HG03103 (cell line): ENCODE data around the gene SSR1.

Experiments
- ATAC-seq: cut with Tn5 transposase; IDR thresholded peaks from one replicate; pipeline ENCODE4 v1.9.1; 2021; ENCODE audit warnings: low read depth; ENCODE audit not compliant: unreplicated experiment

The SSR1 gene

GRCh38 chr6:7241709-7242645, 71.0 kb downstream of the SSR1 start:
- ATAC-seq: no peak

- no peak for ATAC-seq
Observed at GRCh38 chr6:7241160-7241559, 71.8 kb downstream of the SSR1 start.

- ATAC-seq: no peak
Observed at GRCh38 chr6:7240351-7240750, 72.6 kb downstream of the SSR1 start.

GRCh38 chr6:7239590-7239948, 73.4 kb downstream of the SSR1 start:
- ATAC-seq: no peak

GRCh38 chr6:7238900-7239589, 74.0 kb downstream of the SSR1 start:
- no peak for ATAC-seq

- no peak for ATAC-seq
Observed at GRCh38 chr6:7238526-7238899, 74.5 kb downstream of the SSR1 start.

GRCh38 chr6:7237653-7238188, 75.3 kb downstream of the SSR1 start:
- no peak for ATAC-seq

- no peak for ATAC-seq
Observed at GRCh38 chr6:7236306-7237209, 76.4 kb downstream of the SSR1 start.

GRCh38 chr6:7235712-7236305, 77.2 kb downstream of the SSR1 start:
- ATAC-seq: no peak

- ATAC-seq: no peak
Observed at GRCh38 chr6:7234547-7234946, 78.5 kb downstream of the SSR1 start.

GRCh38 chr6:7232351-7232750, 80.6 kb downstream of the SSR1 start:
- no peak for ATAC-seq

- no peak for ATAC-seq
Observed at GRCh38 chr6:7230956-7231713, 81.9 kb downstream of the SSR1 start.

GRCh38 chr6:7230327-7230691, 82.7 kb downstream of the SSR1 start:
- ATAC-seq: no peak

- no peak for ATAC-seq
Observed at GRCh38 chr6:7229376-7230326, 83.3 kb downstream of the SSR1 start.

GRCh38 chr6:7228662-7229375, 84.2 kb downstream of the SSR1 start:
- ATAC-seq: no peak

GRCh38 chr6:7224731-7225130, 88.3 kb downstream of the SSR1 start:
- no peak for ATAC-seq

- ATAC-seq: no peak
Observed at GRCh38 chr6:7222197-7222596, 90.8 kb downstream of the SSR1 start.

- ATAC-seq: no peak
Observed at GRCh38 chr6:7219310-7219709, 93.7 kb downstream of the SSR1 start.
